Large intestine (tissue), 3 donors: ENCODE data around the gene RIPK4. TPM values are rescaled to one million over a fixed set of nuclear protein-coding genes. Genes with fewer than 3 reads are reported as not detected.

Experiments used
- DNase-seq, 2 donors: peaks; one replicate each; pipeline versions ENCODE4 v3.0.0 to v3.0.0-alpha.2; 2013
- H3K27ac ChIP-seq: one replicate; pipeline ENCODE4 v1.5.1; 2013; ENCODE audit warnings: low read length
- H3K27me3 ChIP-seq: 2 replicates; pipeline ENCODE4 v1.6.1; 2013; ENCODE audit warnings: low read length; ENCODE audit not compliant: control insufficient read depth, insufficient read depth
- H3K36me3 ChIP-seq: 2 replicates; pipeline ENCODE4 v1.6.1; 2013; ENCODE audit warnings: low read length; ENCODE audit not compliant: control insufficient read depth, insufficient read depth
- H3K4me1 ChIP-seq: one replicate; pipeline ENCODE4 v1.6.1; 2013; ENCODE audit warnings: low read length; ENCODE audit not compliant: control insufficient read depth, insufficient read depth
- H3K4me3 ChIP-seq: one replicate; pipeline ENCODE4 v1.5.1; 2013; ENCODE audit warnings: low read length
- H3K9me3 ChIP-seq: one replicate; pipeline ENCODE4 v1.6.1; 2013; ENCODE audit warnings: mild to moderate bottlenecking, low read depth, low read length, moderate library complexity; ENCODE audit not compliant: control insufficient read depth
- WGBS: methylation state at CpG from one replicate; pipeline ENCODE4 v1.1.5; 2013; ENCODE audit warnings: low lambda C conversion rate; ENCODE audit not compliant: insufficient coverage; 5-methylcytosine and 5-hydroxymethylcytosine counted together
- polyA plus RNA-seq: library from polyadenylated mRNA; unstranded; fragments of 120-200 nt; gene quantifications from one replicate; pipeline ENCODE4 v1.2.1, GENCODE V29; 2013

The RIPK4 gene
- polyA plus RNA-seq, 1 donor = 22.2 TPM

DNA sequence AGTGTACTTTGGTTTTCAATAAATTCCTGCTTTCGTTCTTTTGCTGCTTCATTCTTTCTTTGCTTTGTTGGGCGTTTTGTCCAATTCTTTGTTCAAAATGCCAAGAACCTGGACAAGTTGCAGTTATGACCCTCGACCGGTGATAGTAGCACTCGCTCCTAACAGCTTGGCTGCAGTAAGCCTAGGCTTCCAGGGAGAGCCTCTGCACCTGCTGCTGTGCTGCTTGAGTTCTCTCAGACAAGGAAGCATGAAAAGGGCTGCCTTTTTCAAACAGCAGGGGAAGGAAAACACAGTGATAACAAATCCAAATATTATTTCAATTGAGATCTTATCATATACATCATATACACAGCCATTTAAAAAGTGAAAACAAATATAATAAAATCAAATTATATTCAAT, 12.8 kb upstream of the RIPK4 start:
- no peak for DNase-seq
- no peaks in the 10 kb centered on the region for H3K36me3 ChIP-seq
- peak overlapping the region; percentile 59 for H3K27ac ChIP-seq
- WGBS = 20% methylated on average over 1 of the region's 5 CpGs
- H3K9me3 ChIP-seq = no peaks in the 10 kb centered on the region
- H3K4me3 ChIP-seq = peak overlapping the region; percentile 17
- peaks cover 8% of the 10 kb centered on the region for H3K27me3 ChIP-seq
- peaks cover 34% of the 10 kb centered on the region for H3K4me1 ChIP-seq

DNA sequence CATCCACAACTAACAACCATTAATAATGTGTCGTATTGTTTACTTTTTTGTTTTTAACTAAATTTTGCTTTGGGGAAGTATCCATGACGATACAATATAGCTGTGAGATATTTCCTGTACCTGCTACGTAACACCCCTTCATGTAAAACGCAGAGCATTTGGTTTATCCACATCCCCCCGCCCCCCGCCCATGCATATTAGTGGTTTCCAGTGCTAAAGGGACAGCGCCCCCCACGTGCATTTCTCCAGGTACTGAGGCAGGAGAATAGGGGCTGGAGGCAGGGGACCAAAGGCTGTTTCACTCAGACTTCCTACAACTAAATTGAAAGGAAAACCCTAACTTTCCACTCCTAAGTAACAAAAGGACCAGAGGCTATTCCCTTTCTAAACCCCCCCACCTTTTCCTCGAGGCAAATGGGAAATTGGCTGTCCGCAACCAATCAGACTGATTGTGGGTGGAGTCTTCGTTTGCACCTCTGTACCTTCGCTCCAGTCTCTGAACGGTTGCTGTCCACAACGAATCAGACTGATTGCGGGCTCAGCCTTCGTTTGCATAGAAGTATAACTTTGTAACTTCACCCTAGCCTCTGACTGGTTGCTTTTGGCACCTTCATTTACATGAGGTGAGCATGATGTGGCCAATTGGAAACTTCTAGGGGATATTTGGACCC, 12.2 kb upstream of the RIPK4 start:
- Histone ChIP-seq H3K4me1 (peaks cover 34% of the 10 kb centered on the region), H3K4me3 (peak overlapping the region; percentile 17), H3K27me3 (peaks cover 9% of the 10 kb centered on the region), H3K27ac (peak overlapping the region; percentile 59), H3K36me3 (no peaks in the 10 kb centered on the region), H3K9me3 (no peaks in the 10 kb centered on the region)
- no CpG with 5 or more reads among the region's 16 CpGs for WGBS
- DNase-seq = peak; percentile 75 to 86

DNA sequence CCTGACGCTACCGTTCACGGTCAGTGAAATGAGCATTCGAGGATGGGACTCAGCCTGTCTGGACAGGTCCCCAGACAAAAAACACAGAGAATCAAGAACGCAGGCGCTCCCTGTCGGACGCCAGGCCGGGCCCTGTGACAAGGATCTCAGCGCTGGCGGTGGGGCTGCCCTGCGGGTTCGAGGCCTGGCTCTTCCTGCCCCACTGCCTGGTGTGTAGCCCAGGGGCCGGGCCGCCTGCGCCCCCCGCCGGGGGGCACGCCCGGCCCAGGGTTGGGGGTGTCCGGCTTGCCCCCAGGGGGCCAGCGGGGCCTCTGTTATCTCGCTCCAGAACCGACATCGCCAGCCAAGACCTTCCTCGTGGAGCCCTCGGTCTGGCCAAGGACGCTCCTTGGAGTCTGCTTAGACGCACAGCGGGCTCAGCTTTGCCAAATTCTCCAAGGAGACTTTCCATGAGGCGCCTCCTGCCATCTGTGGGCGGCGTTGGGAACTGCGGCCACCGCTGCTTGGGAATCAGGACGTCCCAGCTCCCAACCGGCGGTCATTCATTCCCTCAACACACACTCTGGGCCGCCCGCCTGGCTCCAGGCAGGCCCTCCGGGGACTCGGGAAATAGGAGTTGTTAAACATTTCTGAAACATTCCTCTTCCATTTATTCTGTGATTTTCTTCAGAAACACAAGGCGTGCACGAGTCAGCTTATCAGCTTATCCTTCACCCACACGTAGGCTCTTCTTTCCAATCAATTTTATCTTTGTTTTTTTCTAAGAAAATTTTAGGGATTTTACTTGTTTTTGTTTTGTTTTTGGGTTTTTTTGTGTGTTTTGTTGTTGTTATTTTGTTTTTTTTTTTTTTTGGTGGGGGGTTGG, 11.3 kb upstream of the RIPK4 start:
- DNase-seq = peak; percentile 63 to 77
- Histone ChIP-seq H3K36me3 (no peaks in the 10 kb centered on the region), H3K4me3 (no peak overlapping the region), H3K9me3 (no peaks in the 10 kb centered on the region), H3K27ac (no peak overlapping the region), H3K4me1 (peaks cover 28% of the 10 kb centered on the region), H3K27me3 (peaks cover 10% of the 10 kb centered on the region)
- 20% methylated on average over 3 of the region's 45 CpGs for WGBS

DNA sequence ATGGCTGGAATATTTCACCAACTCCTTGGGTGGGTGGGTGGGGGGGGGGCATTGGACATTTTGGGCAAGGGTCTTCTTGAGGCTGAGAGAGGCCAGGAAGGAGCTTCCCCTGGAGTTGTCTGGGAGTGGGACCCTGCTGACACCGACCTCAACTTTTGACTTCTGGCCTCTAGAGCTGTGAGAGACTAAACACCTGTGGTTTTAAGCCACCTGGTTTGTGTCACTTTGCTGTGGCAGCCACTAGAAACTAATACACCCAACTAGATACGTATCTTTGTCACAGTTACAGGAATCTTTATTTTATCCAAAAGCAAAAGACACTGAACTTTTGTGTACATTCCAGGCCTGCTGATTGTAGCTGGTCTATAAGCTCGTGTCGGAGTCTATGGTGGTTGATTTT, 9.9 kb upstream of the RIPK4 start:
- H3K27ac ChIP-seq = no peak overlapping the region
- no peak overlapping the region for H3K4me3 ChIP-seq
- H3K36me3 ChIP-seq = no peaks in the 10 kb centered on the region
- H3K4me1 ChIP-seq = peaks cover 21% of the 10 kb centered on the region
- no peak for DNase-seq
- WGBS = no CpG with 5 or more reads among the region's 4 CpGs
- H3K27me3 ChIP-seq = peaks cover 10% of the 10 kb centered on the region
- no peaks in the 10 kb centered on the region for H3K9me3 ChIP-seq

DNA sequence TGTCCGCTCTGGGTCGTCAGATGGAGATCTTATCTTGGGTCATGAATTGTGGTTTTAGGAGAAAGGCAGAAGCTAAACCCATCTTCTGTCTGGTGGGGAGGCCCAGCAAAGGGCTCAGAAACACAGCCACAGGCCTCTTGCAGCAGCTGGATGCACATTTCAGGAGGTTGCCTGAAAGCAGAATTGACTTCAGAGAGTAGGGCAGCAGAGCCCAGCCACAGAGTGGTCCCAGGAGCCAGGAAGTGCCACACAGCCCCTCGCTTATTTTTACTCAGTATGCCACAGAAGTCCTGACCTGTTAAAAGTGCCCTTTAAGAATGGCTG, 8.3 kb upstream of the RIPK4 start:
- Histone ChIP-seq H3K27ac (no peak overlapping the region), H3K36me3 (no peaks in the 10 kb centered on the region), H3K4me3 (no peak overlapping the region), H3K9me3 (no peaks in the 10 kb centered on the region), H3K4me1 (peaks cover 30% of the 10 kb centered on the region), H3K27me3 (peaks cover 14% of the 10 kb centered on the region)
- DNase-seq = no peak
- no CpG with 5 or more reads among the region's 3 CpGs for WGBS

DNA sequence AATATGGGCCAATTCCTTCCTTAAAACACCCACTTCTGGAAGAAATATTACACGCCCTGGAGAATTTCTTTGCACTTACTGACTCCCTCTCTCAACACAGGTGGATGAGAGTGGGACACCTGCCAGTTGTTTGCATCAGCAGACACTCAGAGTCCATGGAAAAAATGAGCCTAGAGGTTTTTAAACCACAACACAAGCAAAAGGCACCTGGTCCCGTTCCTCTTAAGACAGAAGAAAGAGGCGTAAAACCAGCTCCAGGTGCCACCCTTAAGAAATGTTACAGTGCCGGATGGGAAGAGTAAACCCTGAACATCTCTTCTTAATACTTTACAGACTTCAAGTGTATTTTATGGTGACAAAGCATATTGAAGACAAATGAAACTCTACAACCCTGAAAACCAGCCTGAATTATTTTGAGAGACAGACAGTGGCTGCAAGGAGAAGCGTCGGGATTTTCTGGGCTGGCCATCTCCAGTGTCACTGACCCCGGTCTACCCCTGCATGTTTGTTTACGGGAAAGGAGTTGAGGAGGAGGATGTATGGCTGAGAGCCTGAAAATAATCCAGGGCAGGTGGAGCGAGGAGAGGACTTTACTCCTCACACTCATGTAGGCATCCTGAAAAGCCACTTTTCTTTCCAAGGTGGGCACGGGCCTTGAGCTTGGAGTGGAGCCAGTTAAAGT, 7.8 kb upstream of the RIPK4 start:
- Histone ChIP-seq H3K9me3 (no peaks in the 10 kb centered on the region), H3K27ac (no peak overlapping the region), H3K36me3 (no peaks in the 10 kb centered on the region), H3K4me3 (no peak overlapping the region), H3K27me3 (peaks cover 14% of the 10 kb centered on the region), H3K4me1 (peaks cover 32% of the 10 kb centered on the region)
- peak in 1 of 2 donors; percentile 32 for DNase-seq
- 100% methylated on average over 1 of the region's 10 CpGs for WGBS

DNA sequence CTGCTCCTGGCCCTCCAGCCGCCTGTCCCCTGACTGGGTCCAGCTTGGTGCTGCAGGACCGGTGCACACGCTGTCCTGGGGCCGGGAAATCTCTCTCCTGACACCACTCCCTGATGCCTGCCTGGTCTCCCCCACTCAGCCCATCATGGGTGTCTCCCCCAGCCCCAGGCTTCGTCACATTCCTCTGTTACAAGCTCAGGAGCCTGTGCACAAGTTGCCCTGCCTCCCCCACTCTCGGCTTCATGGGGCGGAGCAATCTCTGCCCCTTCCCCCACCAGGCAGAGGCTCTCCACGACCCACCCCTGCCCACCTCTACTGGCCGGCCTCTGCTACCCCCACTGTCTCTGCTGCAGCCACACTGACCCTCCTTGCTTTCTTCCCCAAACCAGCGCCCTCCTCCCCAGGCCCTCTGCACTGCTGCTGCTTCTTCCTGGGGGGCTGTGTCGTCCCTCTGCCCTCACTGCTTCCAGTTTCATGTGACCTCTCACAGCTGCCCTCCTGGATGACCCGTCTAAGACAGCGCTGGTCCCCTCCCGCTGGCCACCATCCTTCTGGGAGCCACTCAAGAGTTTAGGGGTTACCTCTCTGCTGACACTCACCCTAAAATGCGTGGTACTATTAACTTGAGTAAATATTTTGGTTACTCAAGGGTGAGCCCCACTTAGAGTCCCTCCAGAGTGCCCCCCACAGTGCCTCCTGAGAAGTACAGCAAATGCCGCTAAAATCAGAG, 5.7 kb upstream of the RIPK4 start:
- Histone ChIP-seq H3K27me3 (peaks cover 23% of the 10 kb centered on the region), H3K9me3 (no peaks in the 10 kb centered on the region), H3K36me3 (no peaks in the 10 kb centered on the region), H3K4me3 (no peak overlapping the region), H3K4me1 (peaks cover 31% of the 10 kb centered on the region), H3K27ac (no peak overlapping the region)
- WGBS = no CpG with 5 or more reads among the region's 16 CpGs
- DNase-seq = no peak

DNA sequence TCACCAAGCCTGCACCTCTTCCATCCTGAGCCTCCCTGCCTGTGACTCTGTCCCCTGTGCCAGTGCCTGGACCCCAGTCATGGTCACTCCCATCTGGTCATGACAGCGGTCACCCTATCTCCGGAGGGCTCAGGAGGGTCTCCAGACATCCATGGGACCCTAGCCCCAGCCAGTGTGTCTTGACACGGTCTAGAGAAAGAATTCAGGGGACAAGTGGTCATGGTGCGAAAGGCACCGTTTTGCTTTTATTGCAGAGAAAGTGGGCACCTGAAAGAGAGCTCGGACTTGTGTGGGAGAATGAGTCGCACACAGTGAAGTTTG, 4.7 kb upstream of the RIPK4 start:
- Histone ChIP-seq H3K27ac (no peak overlapping the region), H3K27me3 (peaks cover 29% of the 10 kb centered on the region), H3K9me3 (no peaks in the 10 kb centered on the region), H3K36me3 (no peaks in the 10 kb centered on the region), H3K4me1 (peaks cover 31% of the 10 kb centered on the region), H3K4me3 (no peak overlapping the region)
- no CpG with 5 or more reads among the region's 7 CpGs for WGBS
- no peak for DNase-seq

DNA sequence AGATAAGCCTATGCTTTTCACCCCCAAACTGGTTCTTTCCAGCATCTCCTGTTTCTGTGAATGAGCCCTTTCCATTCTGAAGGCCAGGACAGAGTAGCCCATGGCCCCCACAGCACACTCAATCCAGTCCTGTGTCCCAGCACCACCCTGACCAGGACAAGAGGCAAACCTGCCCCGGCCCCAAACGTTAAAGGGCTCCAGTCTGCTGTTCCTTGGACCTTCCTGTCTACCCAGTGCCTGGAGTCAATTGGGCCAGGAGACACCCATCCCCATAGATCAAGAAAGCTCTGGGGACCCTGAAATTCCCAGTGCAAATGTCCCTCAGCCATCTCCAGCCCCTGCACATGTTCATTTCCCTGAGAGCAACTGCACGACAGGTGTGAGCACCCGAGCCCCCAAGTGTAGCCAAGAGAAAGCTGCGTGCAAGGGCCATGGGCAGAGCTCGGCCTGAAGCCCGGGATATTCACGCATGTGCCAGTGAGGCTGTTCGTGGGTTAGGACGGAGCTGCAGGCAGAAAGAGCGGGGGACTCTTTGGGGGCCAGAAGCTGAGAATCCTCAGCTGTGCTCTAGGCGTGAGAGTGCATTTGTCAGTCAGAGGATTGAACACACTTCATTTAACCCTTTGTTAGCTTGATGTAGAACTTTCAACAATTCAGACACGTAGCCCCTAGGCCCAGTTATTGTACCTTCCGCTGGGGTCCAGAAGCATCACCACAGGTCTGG, 4.2 kb upstream of the RIPK4 start:
- Histone ChIP-seq H3K4me1 (peaks cover 31% of the 10 kb centered on the region), H3K4me3 (no peak overlapping the region), H3K9me3 (no peaks in the 10 kb centered on the region), H3K27me3 (peaks cover 32% of the 10 kb centered on the region), H3K36me3 (no peaks in the 10 kb centered on the region), H3K27ac (peak overlapping the region; percentile 90)
- no peak for DNase-seq
- 100% methylated on average over 1 of the region's 14 CpGs for WGBS
